Measurements from ENCODE around the gene DNER. TPM values are rescaled to one million over a fixed set of nuclear protein-coding genes. Genes with fewer than 3 reads are reported as not detected.
A peak's percentile ranks its signal among the peaks of the same experiment; 100 is the strongest.

DNER gene
- total RNA-seq, 2 donors from 2014 or later, result 0.11 to 0.18 TPM

GRCh38 chr2:229410946-229411345 is 303.4 kb downstream of the DNER start:
- Mint-ChIP-seq H3K4me1 (peaks cover 23% of the 10 kb centered on the region), H3K27me3 (ENCODE audit: insufficient read depth) (no peaks in the 10 kb centered on the region), H3K4me3 (no peak overlapping the region), H3K27ac (no peak overlapping the region), H3K9me3 (peaks cover 6% of the 10 kb centered on the region), H3K36me3 (ENCODE audit: low read depth) (no peaks in the 10 kb centered on the region)
- Histone ChIP-seq H3K27me3 (ENCODE audit: control insufficient read depth, insufficient read depth, low read length, poor library complexity, severe bottlenecking) (no peaks in the 10 kb centered on the region), H3K4me1 (ENCODE audit: control insufficient read depth, insufficient read depth, low read length) (no peaks in the 10 kb centered on the region), H3K4me3 (ENCODE audit: low read length) (no peak overlapping the region), H3K36me3 (ENCODE audit: control insufficient read depth, insufficient read depth, low read length) (no peaks in the 10 kb centered on the region), H3K9me3 (ENCODE audit: control insufficient read depth, low read length) (no peaks in the 10 kb centered on the region), H3K27ac (ENCODE audit: low read depth, low read length) (no peak overlapping the region), H3K9ac (ENCODE audit: extremely low read depth, low read length, poor library complexity, severe bottlenecking) (no peak overlapping the region)
- WGBS, 2 experiments (ENCODE audit: insufficient coverage in 1 of 2, insufficient read length in 1 of 2), result 87 to 89% methylated on average over 4 to 5 of the region's 5 CpGs
- TF ChIP-seq CTCF (conservative IDR thresholded peaks at IDR 0.05), result no peak
- no peak for DNase-seq

GRCh38 chr2:229410264-229410663 is 304.1 kb downstream of the DNER start:
- 87 to 93% methylated on average over 4 to 6 of the region's 6 CpGs for whole genome bisulfite sequencing, 2 experiments (ENCODE audit: insufficient coverage in 1 of 2, insufficient read length in 1 of 2)
- H3K27me3 Mint-ChIP-seq (ENCODE audit: insufficient read depth), result no peaks in the 10 kb centered on the region
- H3K36me3 ChIP-seq (ENCODE audit: control insufficient read depth, insufficient read depth, low read length), result no peaks in the 10 kb centered on the region
- TF ChIP-seq CTCF (conservative IDR thresholded peaks at IDR 0.05), result no peak
- H3K9me3 Mint-ChIP-seq, result peaks cover 6% of the 10 kb centered on the region
- H3K4me1 Mint-ChIP-seq, result peaks cover 23% of the 10 kb centered on the region
- no peaks in the 10 kb centered on the region for H3K4me1 ChIP-seq (ENCODE audit: control insufficient read depth, insufficient read depth, low read length)
- peak overlapping the region; percentile 2 for H3K27ac Mint-ChIP-seq
- no peak overlapping the region for H3K4me3 Mint-ChIP-seq
- no peak overlapping the region for H3K9ac ChIP-seq (ENCODE audit: extremely low read depth, low read length, poor library complexity, severe bottlenecking)
- no peak overlapping the region for H3K4me3 ChIP-seq (ENCODE audit: low read length)
- no peak for DNase-seq
- H3K9me3 ChIP-seq (ENCODE audit: control insufficient read depth, low read length), result no peaks in the 10 kb centered on the region
- no peaks in the 10 kb centered on the region for H3K27me3 ChIP-seq (ENCODE audit: control insufficient read depth, insufficient read depth, low read length, poor library complexity, severe bottlenecking)
- no peaks in the 10 kb centered on the region for H3K36me3 Mint-ChIP-seq (ENCODE audit: low read depth)
- no peak overlapping the region for H3K27ac ChIP-seq (ENCODE audit: low read depth, low read length)

- Histone ChIP-seq H3K4me3 (ENCODE audit: low read length) (no peak overlapping the region), H3K27me3 (ENCODE audit: control insufficient read depth, insufficient read depth, low read length, poor library complexity, severe bottlenecking) (no peaks in the 10 kb centered on the region), H3K9ac (ENCODE audit: extremely low read depth, low read length, poor library complexity, severe bottlenecking) (no peak overlapping the region), H3K4me1 (ENCODE audit: control insufficient read depth, insufficient read depth, low read length) (no peaks in the 10 kb centered on the region), H3K36me3 (ENCODE audit: control insufficient read depth, insufficient read depth, low read length) (no peaks in the 10 kb centered on the region), H3K9me3 (ENCODE audit: control insufficient read depth, low read length) (no peaks in the 10 kb centered on the region), H3K27ac (ENCODE audit: low read depth, low read length) (no peak overlapping the region)
- H3K4me3 Mint-ChIP-seq, result no peak overlapping the region
- WGBS, 2 experiments (ENCODE audit: insufficient coverage in 1 of 2, insufficient read length in 1 of 2), result 88 to 100% methylated on average over 3 to 4 of the region's 4 CpGs
- H3K36me3 Mint-ChIP-seq (ENCODE audit: low read depth), result no peaks in the 10 kb centered on the region
- H3K27ac Mint-ChIP-seq, result peak overlapping the region; percentile 2
- no peak for TF ChIP-seq CTCF (conservative IDR thresholded peaks at IDR 0.05)
- no peak for DNase-seq
- H3K27me3 Mint-ChIP-seq (ENCODE audit: insufficient read depth), result no peaks in the 10 kb centered on the region
- H3K9me3 Mint-ChIP-seq, result peaks cover 6% of the 10 kb centered on the region
- peaks cover 23% of the 10 kb centered on the region for H3K4me1 Mint-ChIP-seq
These were observed 304.6 kb downstream of the DNER start for GRCh38 chr2:229409751-229410181.
